GM20431 (cell line): ENCODE results near the gene GMPS.
"Not testable (repeated sequence)": the region's sequence is repeated elsewhere in the genome, so short reads cannot be mapped to it uniquely, and the experiment has no call there.

Experiments
- in situ Hi-C: fragments of 300-500 bp; cut with MseI, MboI; formaldehyde crosslinking; loops from one replicate; pipeline ENCODE4 v1.15.0; 2020; ENCODE audit warnings: low sequenced_read_pairs; ENCODE audit not compliant: unreplicated experiment

GMPS gene

GRCh38 chr3:155870133-155870944, at the start of gene GMPS:
Gene GMPS (plus strand): TSS chr3:155870650. CDS start chr3:155870871, 221 bp downstream.
- in situ Hi-C loops, result no loop called here

- in situ Hi-C loops, result not testable (repeated sequence)
Measured at GRCh38 chr3:155828490-155829098, 41.9 kb upstream of the GMPS start.

DNA sequence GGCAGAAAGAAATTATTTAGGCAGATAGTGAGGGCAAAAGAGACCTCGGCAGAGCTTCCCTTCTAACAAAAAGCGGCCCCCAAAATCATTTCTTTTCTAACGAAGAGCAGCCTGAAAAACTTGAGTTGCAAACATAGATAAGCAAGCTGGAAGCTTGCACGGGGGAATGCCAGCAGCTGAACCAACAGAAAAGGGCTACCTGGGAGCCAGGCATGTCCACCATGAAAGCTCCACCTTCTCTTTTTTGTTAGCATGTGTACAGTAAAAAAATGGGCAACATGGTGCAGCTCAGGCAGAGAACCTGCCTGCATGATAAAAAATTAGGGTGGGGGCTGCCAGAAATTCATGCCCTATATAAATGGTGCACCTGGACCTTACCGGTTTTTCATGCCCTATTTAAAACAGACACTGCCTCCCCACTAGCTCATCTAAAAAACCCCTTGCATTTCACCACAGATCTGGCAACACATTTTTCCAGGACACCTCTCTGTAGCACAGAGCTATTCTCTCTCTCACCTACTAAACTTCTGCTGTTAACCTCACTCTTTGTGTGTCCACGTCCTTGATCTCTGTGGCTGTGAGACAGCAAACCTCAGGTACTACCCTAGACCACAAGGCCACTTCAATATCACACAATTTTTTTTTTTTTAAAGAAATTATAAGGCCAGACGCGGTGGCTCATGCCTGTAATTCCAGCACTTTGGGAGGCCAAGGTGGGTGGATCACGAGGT, 34.9 kb upstream of the GMPS start:
- in situ Hi-C loops, result no loop called here

GRCh38 chr3:155843569-155843968, 26.9 kb upstream of the GMPS start:
- in situ Hi-C loops, result no loop called here

DNA sequence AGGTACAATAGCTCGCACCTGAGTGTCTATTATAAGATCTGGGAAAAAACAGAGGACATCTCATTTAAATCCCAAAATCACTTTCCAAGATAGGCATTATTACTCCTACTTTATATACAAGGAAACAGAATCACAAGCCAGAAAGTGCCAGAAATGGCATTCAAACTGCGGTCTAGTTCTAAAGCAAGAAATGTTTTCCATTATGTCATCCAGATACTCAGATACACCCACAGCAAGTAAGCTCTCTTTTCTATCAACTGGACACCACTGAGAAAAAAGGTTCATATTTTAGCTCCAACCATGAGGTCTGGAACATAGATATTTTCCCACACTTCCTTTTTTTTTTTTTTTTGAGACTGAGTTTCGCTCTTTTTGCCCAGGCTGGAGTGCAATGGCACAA, 24.3 kb upstream of the GMPS start:
- in situ Hi-C loops, result no loop called here

GRCh38 chr3:155847993-155848392, 22.5 kb upstream of the GMPS start:
- in situ Hi-C loops, result no loop called here

- in situ Hi-C loops, result not testable (repeated sequence)
Measured at GRCh38 chr3:155849404-155849803, 21.0 kb upstream of the GMPS start.

DNA sequence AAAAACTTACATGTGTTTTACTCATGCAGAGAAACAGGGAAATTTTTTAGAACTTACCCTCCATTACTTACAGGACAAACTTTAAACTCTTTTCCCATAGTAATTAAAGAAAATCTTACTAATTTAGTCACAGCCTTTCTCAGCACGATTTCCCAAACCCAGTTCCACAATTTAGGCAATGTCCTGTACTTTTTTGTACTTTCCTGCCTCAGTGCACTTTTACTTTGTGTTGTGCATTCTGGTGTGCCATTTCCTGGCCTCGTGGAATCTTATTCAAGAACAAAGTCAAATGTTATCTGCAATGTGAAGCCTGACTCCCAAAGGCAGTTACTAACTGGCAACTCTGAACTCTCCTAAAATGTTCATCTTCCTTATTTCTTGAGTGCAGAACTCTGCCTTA, 18.1 kb upstream of the GMPS start:
- in situ Hi-C loops, result no loop called here

- in situ Hi-C loops, result no loop called here
Measured at GRCh38 chr3:155853214-155854140, 17.0 kb upstream of the GMPS start.

GRCh38 chr3:155854141-155854940, 16.1 kb upstream of the GMPS start, which contains the start of gene SLC33A1:
Gene SLC33A1 (minus strand): TSS chr3:155854427. CDS start chr3:155853997, 430 bp downstream.
- in situ Hi-C loops, result no loop called here

DNA sequence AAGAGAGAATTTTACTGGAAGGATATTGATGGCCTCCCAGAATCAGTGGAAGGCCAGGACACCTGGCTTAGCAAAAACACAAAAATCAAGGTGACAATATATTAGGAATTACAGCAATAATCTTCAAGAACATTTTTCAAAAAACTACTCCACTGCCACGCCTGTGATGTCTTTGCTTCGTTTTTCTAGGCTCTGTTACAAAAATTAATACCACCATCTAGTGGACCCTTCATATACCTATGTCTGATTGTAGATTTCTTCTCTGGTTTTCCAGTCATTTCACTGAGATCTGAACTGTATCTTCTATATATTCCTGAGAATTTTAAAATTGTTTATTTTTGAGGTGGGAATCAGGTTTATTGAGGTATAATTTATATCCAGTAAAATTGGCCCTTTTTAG, 10.6 kb upstream of the GMPS start:
- in situ Hi-C loops, result no loop called here

DNA sequence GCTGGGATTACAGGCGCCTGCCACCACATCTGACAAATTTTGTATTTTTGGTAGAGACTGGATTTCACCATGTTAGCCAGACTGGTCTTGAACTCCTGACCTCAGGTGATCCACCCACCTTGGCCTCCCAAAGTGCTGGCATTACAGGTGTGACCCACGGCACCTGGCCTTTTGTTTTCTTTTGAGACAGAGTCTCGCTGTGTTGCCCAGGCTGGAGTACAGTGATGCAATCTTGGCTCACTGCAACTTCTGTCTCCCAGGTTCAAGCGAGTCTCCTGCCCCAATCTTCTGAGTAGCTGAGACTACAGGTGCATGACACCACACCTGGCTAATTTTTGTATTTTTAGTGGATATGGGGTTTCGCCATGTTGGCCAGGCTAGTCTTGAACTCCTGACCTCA, 10.0 kb upstream of the GMPS start:
- in situ Hi-C loops, result not testable (repeated sequence)

- in situ Hi-C loops, result no loop called here
Measured at GRCh38 chr3:155861476-155862183, 8.8 kb upstream of the GMPS start.

DNA sequence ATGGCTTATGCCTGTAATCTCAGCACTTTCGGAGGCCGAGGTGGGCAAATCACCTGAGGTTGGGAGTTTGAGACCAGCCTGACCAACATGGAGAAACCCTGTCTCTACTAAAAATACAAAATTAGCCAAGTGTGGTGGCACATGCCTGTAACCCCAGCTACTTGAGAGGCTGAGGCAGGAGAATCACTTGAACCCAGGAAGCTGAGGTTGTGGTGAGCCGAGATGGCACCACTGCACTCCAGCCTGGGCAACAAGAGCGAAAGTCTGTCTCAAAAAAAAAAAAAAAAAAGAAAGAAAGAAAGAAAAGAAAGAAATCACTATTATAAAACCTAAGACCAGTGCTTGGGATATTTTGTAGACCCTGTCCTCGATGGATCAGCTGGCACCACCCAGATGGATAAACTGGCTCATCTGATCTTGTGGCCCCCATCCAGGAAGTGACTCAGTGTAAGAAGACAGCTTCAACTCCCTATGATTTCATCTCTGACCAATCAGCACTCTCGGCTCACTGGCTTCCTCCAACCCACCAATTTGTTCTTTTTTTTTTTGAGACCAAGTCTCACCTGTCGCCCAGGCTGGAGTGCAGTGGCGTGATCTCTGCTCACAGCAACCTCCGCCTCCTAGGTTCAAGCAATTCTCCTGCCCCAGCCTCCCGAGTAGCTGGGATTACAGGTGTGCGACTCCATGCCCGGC, 8.0 kb upstream of the GMPS start:
- in situ Hi-C loops, result not testable (repeated sequence)

- in situ Hi-C loops, result no loop called here
Measured at GRCh38 chr3:155863072-155863784, 7.2 kb upstream of the GMPS start.

DNA sequence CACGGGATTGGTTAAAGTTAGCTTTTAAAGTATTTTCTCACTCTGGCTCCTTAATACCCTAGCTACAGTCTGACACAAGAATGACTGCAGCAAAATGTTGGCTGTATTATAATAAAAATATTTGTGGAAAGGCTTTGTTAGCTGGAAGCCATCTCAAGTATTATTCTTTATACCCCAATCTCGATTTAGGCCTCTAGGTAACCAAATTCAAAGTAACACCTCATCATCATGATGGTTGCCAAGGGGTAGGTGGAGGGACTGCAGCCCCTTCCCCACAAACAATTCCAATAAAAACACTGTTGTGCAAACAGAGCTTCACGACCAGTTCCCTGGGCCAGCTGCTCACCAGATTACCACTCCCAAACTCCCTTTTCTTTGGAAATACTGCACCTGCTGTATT, 759 bp upstream of the GMPS start:
- in situ Hi-C loops, result no loop called here
